ENCODE measurements around the gene PJA2. TPM values are rescaled to one million over a fixed set of nuclear protein-coding genes. Genes with fewer than 3 reads are reported as not detected.
A peak's percentile ranks its signal among the peaks of the same experiment; 100 is the strongest.

The PJA2 gene
- total and polyA plus RNA-seq, 9 of the 15 experiments (the other 6 are each of a cell fraction or from before 2014, with no cell fraction given), result 25.1 to 82.1 (median 50.1) TPM

- TF ChIP-seq PRDM10 (IDR thresholded peaks at IDR 0.05; ENCODE audit: partially characterized antibody), result peak; percentile 98
- peak; percentile 68; the same call in 1 of the 2 replicates for TF ChIP-seq GTF2A2 (tag; IDR thresholded peaks at IDR 0.05)
- no peak for TF ChIP-seq ZNF785 (CRISPR knock-in tag; IDR thresholded peaks at IDR 0.05)
- TF ChIP-seq ZNF695 (CRISPR knock-in tag; IDR thresholded peaks at IDR 0.05), result no peak
- TF ChIP-seq ARID1B (IDR thresholded peaks at IDR 0.05), result peak; percentile 57
- no peak for TF ChIP-seq BRCA1 (IDR thresholded peaks at IDR 0.05)
- TF ChIP-seq BRCA1 (CRISPR knock-in tag; IDR thresholded peaks at IDR 0.05), result no peak
- TF ChIP-seq ZBTB8A (IDR thresholded peaks at IDR 0.05; ENCODE audit: partially characterized antibody), result no peak
- no peak for TF ChIP-seq ELF4 (CRISPR knock-in tag; IDR thresholded peaks at IDR 0.05)
- TF ChIP-seq ZNF518B (CRISPR knock-in tag; IDR thresholded peaks at IDR 0.05), result no peak
- peak; percentile 70; the same call in 1 of the 2 replicates for TF ChIP-seq TEAD4 (IDR thresholded peaks at IDR 0.05; ENCODE audit: low read length)
- 0 out of 2 replicates have a peak, but pooled peaks have one; percentile 16 for TF ChIP-seq TEAD4 (CRISPR knock-in tag; IDR thresholded peaks at IDR 0.05; ENCODE audit: borderline replicate concordance)
- peak; percentile 50 to 91; a peak in 3 of 4 replicates for TF ChIP-seq TEAD1 (CRISPR knock-in tag; IDR thresholded peaks at IDR 0.05)
- TF ChIP-seq SUPT5H (IDR thresholded peaks at IDR 0.05), result peak; percentile 82
- TF ChIP-seq MAX (CRISPR knock-in tag; IDR thresholded peaks at IDR 0.05), result peak; percentile 27; the same call in 1 of the 2 replicates
- TF ChIP-seq ZNF586 (CRISPR knock-in tag; conservative IDR thresholded peaks at IDR 0.05), result no peak
- peak; percentile 67 to 94 for TF ChIP-seq FOXA3 (CRISPR knock-in tag; conservative IDR thresholded peaks at IDR 0.05 in 1 of 2, IDR thresholded peaks at IDR 0.05 in 1 of 2)
- peak; percentile 72; the same call in 1 of the 2 replicates for TF ChIP-seq HMBOX1 (IDR thresholded peaks at IDR 0.05)
- peak; percentile 57; the same call in 1 of the 2 replicates for TF ChIP-seq PHF8 (IDR thresholded peaks at IDR 0.05; ENCODE audit: borderline replicate concordance, low read length)
- no peak for TF ChIP-seq ZNF134 (CRISPR knock-in tag; conservative IDR thresholded peaks at IDR 0.05)
- peak; percentile 24; the same call in 1 of the 2 replicates for TF ChIP-seq BCOR (IDR thresholded peaks at IDR 0.05)
These were observed 795 bp upstream of the PJA2 start (continued) for GRCh38 chr5:109410389-109411148.
